MCF 10A (cell line): ENCODE measurements around the gene FOXD2. TPM values are rescaled to one million over a fixed set of nuclear protein-coding genes. Genes with fewer than 3 reads are reported as not detected.
A peak's percentile ranks its signal among the peaks of the same experiment; 100 is the strongest.
"Not testable (repeated sequence)": the region's sequence is repeated elsewhere in the genome, so short reads cannot be mapped to it uniquely, and the experiment has no call there.

ENCODE experiments used
- BruUV-seq: library from RNA; stranded (reverse); fragments of 400-500 nt; replicated peaks from 2 replicates; lab custom pipeline; 2021; lab: Mats Ljungman, UMichigan
- CTCF ChIA-PET: fragments of 300-600 bp; sonication (Branson Sonifier 250); formaldehyde crosslinking; extraction: SDS; loops from one replicate; lab custom pipeline; 2021; ENCODE audit warnings: antibody characterized with exemption, inconsistent platforms; lab: Yijun Ruan, JAX
- POLR2A ChIA-PET: fragments of 300-600, 350-650 bp; sonication (Branson Sonifier 250); formaldehyde crosslinking; extraction: SDS; loops from one replicate; lab custom pipeline; 2020; ENCODE audit warnings: antibody characterized with exemption, inconsistent platforms; lab: Yijun Ruan, JAX
- DNase-seq: peaks from one replicate; pipeline ENCODE4 v3.0.0-alpha.2; 2018; ENCODE audit not compliant: unreplicated experiment
- H3K27ac Mint-ChIP-seq: one replicate; pipeline ENCODE4 v1.8.0; 2022; ENCODE audit warnings: mild to moderate bottlenecking, low read depth, mixed read lengths; ENCODE audit not compliant: unreplicated experiment
- H3K27me3 Mint-ChIP-seq: one replicate; pipeline ENCODE4 v1.8.0; 2022; ENCODE audit warnings: mixed read lengths; ENCODE audit not compliant: insufficient read depth, unreplicated experiment
- H3K36me3 Mint-ChIP-seq: one replicate; pipeline ENCODE4 v1.8.0; 2022; ENCODE audit warnings: mild to moderate bottlenecking, moderate library complexity, mixed read lengths; ENCODE audit not compliant: insufficient read depth, unreplicated experiment
- H3K4me1 Mint-ChIP-seq: one replicate; pipeline ENCODE4 v1.8.0; 2022; ENCODE audit warnings: mixed read lengths; ENCODE audit not compliant: insufficient read depth, unreplicated experiment
- H3K4me3 Mint-ChIP-seq: one replicate; pipeline ENCODE4 v1.8.0; 2022; ENCODE audit warnings: mild to moderate bottlenecking, moderate library complexity, mixed read lengths; ENCODE audit not compliant: unreplicated experiment
- H3K9me3 Mint-ChIP-seq: one replicate; pipeline ENCODE4 v1.8.0; 2022; ENCODE audit warnings: mixed read lengths; ENCODE audit not compliant: unreplicated experiment
- CTCF ChIP-seq: fragments of 200-600 bp; IDR thresholded peaks from one replicate; pipeline ENCODE4 v1.8.0; 2022; ENCODE audit warnings: antibody characterized with exemption, mild to moderate bottlenecking; ENCODE audit not compliant: unreplicated experiment
- intact Hi-C: fragments of 100-400 bp; cut with micrococcal nuclease; formaldehyde crosslinking; loops from 2 replicates; pipeline ENCODE4 v1.14.1; 2022
- total RNA-seq: library from RNA; stranded (reverse); gene quantifications from 2 replicates; pipeline ENCODE4 v1.2.3, GENCODE V29; 2022

Gene FOXD2
- total RNA-seq, 1 experiment from 2014 or later: 0.44 TPM

GRCh38 chr1:47448462-47449222, 10.8 kb downstream of the FOXD2 start:
- H3K27me3 Mint-ChIP-seq: peaks cover 55% of the 10 kb centered on the region
- H3K4me3 Mint-ChIP-seq: no peak overlapping the region
- H3K9me3 Mint-ChIP-seq: no peaks in the 10 kb centered on the region
- TF ChIP-seq CTCF: no peak
- no peaks in the 10 kb centered on the region for H3K4me1 Mint-ChIP-seq
- no peaks in the 10 kb centered on the region for H3K36me3 Mint-ChIP-seq
- POLR2A ChIA-PET: no interaction called here
- CTCF ChIA-PET: interaction anchor here (0.5 to 3.7 kb wide), 10 partner anchors 8 to 751 kb away, joined by 3 to 22 read pairs (median 4); partner anchors contain the start of gene FOXD2
- intact Hi-C loops: no loop called here
- no TSS peak for BruUV-seq
- no peak overlapping the region for H3K27ac Mint-ChIP-seq
- DNase-seq: no peak

GRCh38 chr1:47449822-47450552, 12.1 kb downstream of the FOXD2 start:
- ChIA-PET POLR2A (no interaction called here), CTCF (interaction anchor here (0.6 to 3.7 kb wide), 8 partner anchors 11 to 205 kb away, joined by 3 to 22 read pairs (median 4); partner anchors contain the start of gene FOXD2)
- no peak overlapping the region for H3K27ac Mint-ChIP-seq
- no peak overlapping the region for H3K4me3 Mint-ChIP-seq
- intact Hi-C loops: loop anchor here (5.0 kb wide), 1 partner anchor 262 kb away; no protein-coding TSS in a partner anchor
- DNase-seq: peak; percentile 17
- BruUV-seq: no TSS peak
- peak; percentile 39 for TF ChIP-seq CTCF
- H3K4me1 Mint-ChIP-seq: no peaks in the 10 kb centered on the region
- H3K36me3 Mint-ChIP-seq: no peaks in the 10 kb centered on the region
- H3K27me3 Mint-ChIP-seq: peaks cover 42% of the 10 kb centered on the region
- H3K9me3 Mint-ChIP-seq: no peaks in the 10 kb centered on the region

DNA sequence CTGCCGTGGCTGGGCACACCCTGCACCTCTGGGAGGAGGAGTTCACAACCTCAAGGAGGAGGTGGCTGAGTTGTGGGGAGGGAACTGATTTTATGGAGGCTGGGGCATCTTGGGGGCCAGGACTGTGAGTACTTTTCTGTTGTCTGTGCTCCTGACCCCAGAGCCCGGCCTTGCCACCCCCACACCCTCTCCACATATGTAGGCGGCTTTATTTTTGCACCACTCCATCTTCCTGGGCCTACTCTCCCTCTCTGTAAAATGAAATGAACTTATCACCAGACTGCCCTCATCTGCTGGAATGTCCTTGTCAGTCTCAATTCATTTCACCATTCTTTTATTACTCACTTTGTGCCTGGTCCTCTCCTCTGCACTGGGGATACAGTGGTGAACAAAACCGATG, 12.8 kb downstream of the FOXD2 start:
- ChIA-PET POLR2A (no interaction called here), CTCF (interaction anchor here (0.7 to 1.9 kb wide), 4 partner anchors 13 to 259 kb away, joined by 3 to 5 read pairs (median 4); partner anchors contain the start of gene FOXD2)
- DNase-seq: no peak
- no peak overlapping the region for H3K4me3 Mint-ChIP-seq
- H3K9me3 Mint-ChIP-seq: no peaks in the 10 kb centered on the region
- no TSS peak for BruUV-seq
- H3K36me3 Mint-ChIP-seq: no peaks in the 10 kb centered on the region
- H3K27ac Mint-ChIP-seq: no peak overlapping the region
- intact Hi-C loops: loop anchor here (5.0 kb wide), 1 partner anchor 262 kb away; no protein-coding TSS in a partner anchor
- H3K4me1 Mint-ChIP-seq: no peaks in the 10 kb centered on the region
- peaks cover 36% of the 10 kb centered on the region for H3K27me3 Mint-ChIP-seq
- no peak for TF ChIP-seq CTCF

DNA sequence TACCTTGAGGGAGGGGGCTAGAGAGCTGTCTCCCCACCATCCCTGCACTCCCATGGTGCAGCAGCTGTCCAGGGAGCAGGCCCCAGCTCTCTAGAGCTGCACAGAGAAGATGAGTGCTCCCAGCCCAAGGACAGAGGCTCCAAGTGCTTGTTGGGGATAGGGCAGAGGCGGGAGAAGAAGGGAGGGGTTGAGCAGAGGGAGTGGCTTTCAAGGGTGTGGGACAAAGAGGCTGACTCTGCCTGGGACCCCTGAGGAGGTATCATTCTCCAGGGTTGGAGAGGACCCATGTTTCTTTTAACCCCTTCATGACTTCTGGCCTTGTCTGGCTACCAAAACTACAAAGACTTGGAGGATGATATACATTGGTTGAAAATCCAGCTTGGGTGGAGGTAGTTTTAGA, 14.6 kb downstream of the FOXD2 start:
- TF ChIP-seq CTCF: no peak
- no TSS peak for BruUV-seq
- no peak overlapping the region for H3K4me3 Mint-ChIP-seq

GRCh38 chr1:47453910-47454309, 16.1 kb downstream of the FOXD2 start:
- intact Hi-C loops: loop anchor here (5.0 kb wide), 1 partner anchor 258 kb away; no protein-coding TSS in a partner anchor

More for the DNA sequence above, 14.6 kb downstream of the FOXD2 start:
- peaks cover 17% of the 10 kb centered on the region for H3K27me3 Mint-ChIP-seq
- H3K4me1 Mint-ChIP-seq: no peaks in the 10 kb centered on the region
- no peak for DNase-seq
- ChIA-PET POLR2A (interaction anchor here (0.9 kb wide), 1 partner anchor 521 kb away, joined by 3 read pairs; no protein-coding TSS in a partner anchor), CTCF (interaction anchor here (1.0 to 2.4 kb wide), 7 partner anchors 11 to 274 kb away, joined by 3 to 12 read pairs (median 5); partner anchors contain the start of gene FOXD2)
- no peaks in the 10 kb centered on the region for H3K36me3 Mint-ChIP-seq
- H3K9me3 Mint-ChIP-seq: no peaks in the 10 kb centered on the region
- intact Hi-C loops: loop anchor here (5.0 kb wide), 1 partner anchor 260 kb away; no protein-coding TSS in a partner anchor
- no peak overlapping the region for H3K27ac Mint-ChIP-seq

More at GRCh38 chr1:47453910-47454309, 16.1 kb downstream of the FOXD2 start:
- H3K27ac Mint-ChIP-seq, DNase-seq, H3K36me3 Mint-ChIP-seq, H3K4me1 Mint-ChIP-seq, BruUV-seq, H3K4me3 Mint-ChIP-seq, H3K9me3 Mint-ChIP-seq: not testable (repeated sequence)
- ChIA-PET CTCF (interaction anchor here (1.9 to 2.4 kb wide), 2 partner anchors 10 to 16 kb away, joined by 4 to 12 read pairs; partner anchors contain the start of gene FOXD2), POLR2A (interaction anchor here (1.2 kb wide), 1 partner anchor 16 kb away, joined by 3 read pairs; the partner anchor contains the start of gene FOXD2)
- H3K27me3 Mint-ChIP-seq: peaks cover 16% of the 10 kb centered on the region
